GM23248 (cell line): Measurements from ENCODE around the gene ACTR10. TPM values are rescaled to one million over a fixed set of nuclear protein-coding genes. Genes with fewer than 3 reads are reported as not detected.

Experiments used
- DNase-seq: peaks from one replicate; pipeline ENCODE4 v3.0.0-alpha.2; 2015
- H2AFZ ChIP-seq: fragments of 200-600 bp; sonication (generic); 2 replicates; pipeline ENCODE4 v1.6.1; 2016; ENCODE audit warnings: antibody characterized with exemption
- H3F3A ChIP-seq: fragments of 200-600 bp; sonication (generic); 2 replicates; pipeline ENCODE4 v1.6.1; 2016; ENCODE audit warnings: mild to moderate bottlenecking, antibody characterized with exemption, mixed run types; ENCODE audit not compliant: insufficient read depth
- H3K27ac ChIP-seq: fragments of 200-600 bp; sonication (generic); 2 replicates; pipeline ENCODE4 v1.5.1; 2016; ENCODE audit warnings: mild to moderate bottlenecking
- H3K27me3 ChIP-seq: fragments of 200-600 bp; sonication (generic); replicated peaks from 2 replicates; pipeline ENCODE4 v1.6.1; 2016; ENCODE audit warnings: mild to moderate bottlenecking; ENCODE audit not compliant: insufficient read depth
- H3K36me3 ChIP-seq: fragments of 200-600 bp; sonication (generic); 2 replicates; pipeline ENCODE4 v1.6.1; 2016; ENCODE audit warnings: low read depth, mild to moderate bottlenecking
- H3K4me1 ChIP-seq: fragments of 200-600 bp; sonication (generic); 2 replicates; pipeline ENCODE4 v1.6.1; 2016; ENCODE audit warnings: mild to moderate bottlenecking; ENCODE audit not compliant: insufficient read depth
- H3K4me2 ChIP-seq: fragments of 200-600 bp; sonication (generic); one replicate; pipeline ENCODE4 v1.6.1; 2016; ENCODE audit warnings: mild to moderate bottlenecking; ENCODE audit not compliant: unreplicated experiment
- H3K4me3 ChIP-seq: fragments of 200-600 bp; sonication (generic); 2 replicates; pipeline ENCODE4 v1.5.1; 2016; ENCODE audit warnings: mild to moderate bottlenecking
- H3K79me2 ChIP-seq: fragments of 200-600 bp; sonication (generic); 2 replicates; pipeline ENCODE4 v1.6.1; 2016; ENCODE audit warnings: mild to moderate bottlenecking; ENCODE audit not compliant: insufficient read depth
- H3K9ac ChIP-seq: fragments of 200-600 bp; sonication (generic); 2 replicates; pipeline ENCODE4 v1.6.1; 2016; ENCODE audit warnings: mild to moderate bottlenecking
- H3K9me2 ChIP-seq: fragments of 200-600 bp; sonication (generic); 2 replicates; pipeline ENCODE4 v1.6.1; 2016; ENCODE audit warnings: mixed run types, mild to moderate bottlenecking, moderate library complexity; ENCODE audit not compliant: insufficient read depth
- H3K9me3 ChIP-seq: fragments of 200-600 bp; sonication (generic); one replicate; pipeline ENCODE4 v1.6.1; 2017; ENCODE audit warnings: low read depth
- H4K20me1 ChIP-seq: fragments of 200-600 bp; sonication (generic); 2 replicates; pipeline ENCODE4 v1.6.0; 2016; ENCODE audit not compliant: insufficient read depth
- EZH2 ChIP-seq: fragments of 200-600 bp; sonication (generic); IDR thresholded peaks from 2 replicates; pipeline ENCODE4 v1.6.1; 2018; ENCODE audit warnings: antibody characterized with exemption, mild to moderate bottlenecking; ENCODE audit not compliant: insufficient read depth, poor library complexity, severe bottlenecking
- EZH2phosphoT487 ChIP-seq: fragments of 200-600 bp; sonication (generic); IDR thresholded peaks from 2 replicates; pipeline ENCODE4 v1.6.1; 2018; ENCODE audit warnings: antibody characterized with exemption, moderate library complexity, mild to moderate bottlenecking, low read depth; ENCODE audit not compliant: insufficient read depth
- WGBS, 2 experiments: methylation state at CpG; one replicate each; pipeline ENCODE4 v1.1.6; 2015 to 2017; ENCODE audit warnings: low lambda C conversion rate in 2 of 2, low coverage in 1 of 2; ENCODE audit errors: missing lambda C conversion rate in 2 of 2; 5-methylcytosine and 5-hydroxymethylcytosine counted together
- in situ Hi-C: fragments of 300-500 bp; cut with MboI; formaldehyde crosslinking; loops from 2 replicates; pipeline ENCODE4 v1.15.0; 2020
- polyA plus RNA-seq: library from polyadenylated mRNA; unstranded; fragments of >200 nt; fragmentation: Nextera tagmentation; extraction: Ambion mirVana; gene quantifications from 2 replicates; pipeline ENCODE4 v1.2.1, GENCODE V29; 2016
- total RNA-seq: library from RNA; depleted of rRNA; stranded (reverse); fragments of >200 nt; shearing (Covaris generic); gene quantifications from 2 replicates; pipeline ENCODE4 v1.2.3, GENCODE V29; 2014

Gene ACTR10
- total and polyA plus RNA-seq, 2 experiments from 2014 or later, result 69.9 to 188 TPM

DNA sequence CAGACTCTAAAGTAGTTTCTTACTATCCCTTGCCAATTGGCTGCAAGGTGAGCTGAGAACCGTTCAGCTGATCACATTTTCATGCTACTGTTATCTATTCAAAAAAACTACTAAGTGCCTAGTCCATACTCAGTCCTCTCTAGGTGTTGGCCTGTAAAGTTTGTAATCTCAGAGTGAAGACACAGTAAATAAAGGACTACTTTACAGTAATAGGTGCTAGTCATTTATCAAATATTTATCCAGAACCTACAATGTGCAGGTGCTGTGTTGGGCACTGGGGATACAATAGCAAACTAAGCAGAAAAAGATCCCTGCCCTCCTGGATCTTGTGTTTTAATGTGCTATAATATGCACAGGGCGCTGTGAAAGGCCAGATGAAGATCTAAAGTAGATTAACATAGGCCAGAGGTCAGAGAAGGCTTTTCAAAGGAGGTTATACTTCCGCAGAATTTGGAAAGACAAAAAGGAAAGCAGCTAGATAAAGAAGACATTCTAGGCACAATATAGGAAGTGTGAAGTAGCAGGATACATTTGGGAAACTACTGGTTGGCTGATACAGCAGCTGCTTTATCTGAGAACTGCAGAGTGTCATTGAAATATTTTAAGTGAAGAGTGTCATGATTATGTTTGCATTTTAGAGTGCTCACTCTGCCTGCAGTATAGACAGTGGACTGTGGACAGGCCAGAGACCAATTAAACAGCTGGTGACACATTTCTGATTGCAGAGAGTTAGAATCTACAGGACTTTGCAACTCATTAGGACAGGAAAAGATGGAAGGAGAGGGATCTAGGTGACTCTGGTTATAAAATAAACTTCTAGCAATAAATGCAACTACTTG, 8.0 kb upstream of the ACTR10 start:
- no peak for DNase-seq
- H3K9me2 ChIP-seq, result no peaks in the 10 kb centered on the region
- no peak overlapping the region for H3K4me2 ChIP-seq
- no peaks in the 10 kb centered on the region for H4K20me1 ChIP-seq
- in situ Hi-C loops, result no loop called here
- H3K79me2 ChIP-seq, result no peaks in the 10 kb centered on the region
- H3K36me3 ChIP-seq, result no peaks in the 10 kb centered on the region
- 57 to 69% methylated on average over 3 of the region's 3 CpGs for WGBS, 2 experiments
- no peaks in the 10 kb centered on the region for H3K9me3 ChIP-seq
- no peak overlapping the region for H2AFZ ChIP-seq
- H3K27me3 ChIP-seq, result peaks cover 4% of the 10 kb centered on the region; the same call in 1 of the 2 replicates
- H3K4me3 ChIP-seq, result no peak overlapping the region
- no peaks in the 10 kb centered on the region for H3F3A ChIP-seq
- H3K4me1 ChIP-seq, result no peaks in the 10 kb centered on the region
- H3K9ac ChIP-seq, result no peak overlapping the region
- TF ChIP-seq EZH2 (no peak), EZH2phosphoT487 (no peak)
- no peak overlapping the region for H3K27ac ChIP-seq

DNA sequence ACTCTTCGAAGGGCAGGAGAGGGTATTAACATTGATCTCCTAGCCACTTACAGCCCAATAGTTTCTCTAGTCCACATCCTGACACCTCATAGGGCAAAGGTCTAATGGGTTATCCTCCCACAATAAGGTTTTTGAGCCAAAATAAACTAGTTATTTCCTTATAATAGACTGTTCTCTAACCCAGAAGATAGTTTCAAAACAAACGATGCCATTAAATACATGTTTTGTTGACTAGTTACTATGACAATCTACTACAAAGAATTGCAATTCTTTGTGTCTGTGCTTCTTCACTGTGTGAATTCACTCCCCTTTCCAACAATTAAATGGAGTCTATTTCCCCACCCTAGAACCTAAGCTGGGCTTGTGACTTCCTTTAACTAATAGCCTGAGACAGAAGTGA, 6.4 kb upstream of the ACTR10 start:
- Histone ChIP-seq H4K20me1 (no peaks in the 10 kb centered on the region), H2AFZ (no peak overlapping the region), H3K9ac (no peak overlapping the region), H3K9me3 (no peaks in the 10 kb centered on the region), H3F3A (no peaks in the 10 kb centered on the region), H3K27me3 (peaks cover 4% of the 10 kb centered on the region; the same call in 1 of the 2 replicates), H3K27ac (no peak overlapping the region), H3K36me3 (no peaks in the 10 kb centered on the region), H3K4me2 (no peak overlapping the region), H3K4me1 (no peaks in the 10 kb centered on the region), H3K79me2 (no peaks in the 10 kb centered on the region), H3K9me2 (no peaks in the 10 kb centered on the region), H3K4me3 (no peak overlapping the region)
- in situ Hi-C loops, result no loop called here
- no peak for TF ChIP-seq EZH2
- no peak for TF ChIP-seq EZH2phosphoT487
- DNase-seq, result peak; percentile 9
- 38 to 54% methylated on average over 2 of the region's 2 CpGs for WGBS, 2 experiments

DNA sequence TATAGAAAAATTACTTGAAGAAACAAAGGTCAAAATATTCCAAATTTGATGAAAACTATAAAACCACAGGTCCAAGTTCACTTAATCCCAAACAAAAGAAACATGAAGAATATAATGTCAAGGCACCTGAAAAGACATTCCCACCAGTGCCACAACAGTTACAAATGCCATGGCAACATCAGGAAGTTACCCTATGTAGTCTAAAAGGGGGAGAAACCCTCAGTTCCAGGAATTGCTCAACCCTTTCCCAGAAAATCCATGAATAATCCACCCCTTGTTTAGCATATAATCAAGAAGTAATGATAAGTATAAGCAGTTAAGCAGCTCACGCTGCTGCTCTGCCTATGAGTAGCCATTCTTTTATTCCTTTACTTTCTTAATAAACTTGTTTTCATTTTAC, 3.8 kb upstream of the ACTR10 start:
- in situ Hi-C loops, result no loop called here

DNA sequence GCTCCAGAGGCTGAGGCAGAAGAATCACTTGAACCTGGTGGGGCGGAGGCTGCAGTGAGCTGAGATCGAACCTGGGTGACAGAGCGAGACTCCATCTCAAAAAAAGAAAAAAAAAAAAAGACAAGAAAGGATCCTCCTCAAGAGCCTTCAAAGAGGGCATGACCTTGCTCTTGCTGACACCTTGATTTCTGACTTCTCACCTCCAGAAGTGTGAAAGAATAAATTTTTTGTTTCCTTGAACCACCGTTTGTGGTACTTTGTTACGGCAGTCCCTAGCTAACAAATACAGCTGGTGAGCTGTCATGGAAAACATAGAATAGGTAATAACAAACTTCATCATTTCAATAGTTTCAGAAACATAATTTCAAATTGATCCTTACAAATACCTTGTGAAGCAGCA, 1.9 kb upstream of the ACTR10 start:
- H3K9me2 ChIP-seq, result no peaks in the 10 kb centered on the region
- no peaks in the 10 kb centered on the region for H3K9me3 ChIP-seq
- H4K20me1 ChIP-seq, result no peaks in the 10 kb centered on the region
- 89 to 99% methylated on average over 5 of the region's 5 CpGs for WGBS, 2 experiments
- H3K27ac ChIP-seq, result no peak overlapping the region
- no peak overlapping the region for H3K4me3 ChIP-seq
- in situ Hi-C loops, result no loop called here
- no peak for TF ChIP-seq EZH2
- no peak for TF ChIP-seq EZH2phosphoT487
- no peak overlapping the region for H3K4me2 ChIP-seq
- 0 out of 2 replicates have a peak, but pooled peaks cover under 1% of the 10 kb centered on the region for H3K27me3 ChIP-seq
- H3F3A ChIP-seq, result peaks cover 7% of the 10 kb centered on the region; the same call in 1 of the 2 replicates
- peak overlapping the region; percentile 27; the same call in 1 of the 2 replicates for H2AFZ ChIP-seq
- H3K79me2 ChIP-seq, result peaks cover 30% of the 10 kb centered on the region
- no peak for DNase-seq
- H3K4me1 ChIP-seq, result peaks cover 17% of the 10 kb centered on the region
- no peak overlapping the region for H3K9ac ChIP-seq
- no peaks in the 10 kb centered on the region for H3K36me3 ChIP-seq

More for the DNA sequence above, 3.8 kb upstream of the ACTR10 start:
- TF ChIP-seq EZH2 (no peak), EZH2phosphoT487 (no peak)
- WGBS, 2 experiments, result 95 to 100% methylated on average over 1 of the region's 1 CpG
- H3K9me3 ChIP-seq, result no peaks in the 10 kb centered on the region
- no peaks in the 10 kb centered on the region for H3K36me3 ChIP-seq
- H3K79me2 ChIP-seq, result peaks cover 11% of the 10 kb centered on the region
- H3K9me2 ChIP-seq, result no peaks in the 10 kb centered on the region
- peaks cover 4% of the 10 kb centered on the region; the same call in 1 of the 2 replicates for H3K27me3 ChIP-seq
- no peak for DNase-seq
- H3F3A ChIP-seq, result peaks cover 7% of the 10 kb centered on the region; the same call in 1 of the 2 replicates
- no peak overlapping the region for H3K27ac ChIP-seq
- H3K4me1 ChIP-seq, result peaks cover 10% of the 10 kb centered on the region
- no peak overlapping the region for H3K4me2 ChIP-seq
- no peak overlapping the region for H3K9ac ChIP-seq
- no peak overlapping the region for H3K4me3 ChIP-seq
- H2AFZ ChIP-seq, result no peak overlapping the region
- H4K20me1 ChIP-seq, result no peaks in the 10 kb centered on the region
